GM21360 (cell line): ENCODE measurements around the gene HK3.
"Not testable (repeated sequence)": the region's sequence is repeated elsewhere in the genome, so short reads cannot be mapped to it uniquely, and the experiment has no call there.

ENCODE experiments used
- ATAC-seq: cut with Tn5 transposase; IDR thresholded peaks from one replicate; pipeline ENCODE4 v1.9.1; 2021; ENCODE audit warnings: mild to moderate bottlenecking, moderate library complexity; ENCODE audit not compliant: unreplicated experiment

HK3 gene

DNA sequence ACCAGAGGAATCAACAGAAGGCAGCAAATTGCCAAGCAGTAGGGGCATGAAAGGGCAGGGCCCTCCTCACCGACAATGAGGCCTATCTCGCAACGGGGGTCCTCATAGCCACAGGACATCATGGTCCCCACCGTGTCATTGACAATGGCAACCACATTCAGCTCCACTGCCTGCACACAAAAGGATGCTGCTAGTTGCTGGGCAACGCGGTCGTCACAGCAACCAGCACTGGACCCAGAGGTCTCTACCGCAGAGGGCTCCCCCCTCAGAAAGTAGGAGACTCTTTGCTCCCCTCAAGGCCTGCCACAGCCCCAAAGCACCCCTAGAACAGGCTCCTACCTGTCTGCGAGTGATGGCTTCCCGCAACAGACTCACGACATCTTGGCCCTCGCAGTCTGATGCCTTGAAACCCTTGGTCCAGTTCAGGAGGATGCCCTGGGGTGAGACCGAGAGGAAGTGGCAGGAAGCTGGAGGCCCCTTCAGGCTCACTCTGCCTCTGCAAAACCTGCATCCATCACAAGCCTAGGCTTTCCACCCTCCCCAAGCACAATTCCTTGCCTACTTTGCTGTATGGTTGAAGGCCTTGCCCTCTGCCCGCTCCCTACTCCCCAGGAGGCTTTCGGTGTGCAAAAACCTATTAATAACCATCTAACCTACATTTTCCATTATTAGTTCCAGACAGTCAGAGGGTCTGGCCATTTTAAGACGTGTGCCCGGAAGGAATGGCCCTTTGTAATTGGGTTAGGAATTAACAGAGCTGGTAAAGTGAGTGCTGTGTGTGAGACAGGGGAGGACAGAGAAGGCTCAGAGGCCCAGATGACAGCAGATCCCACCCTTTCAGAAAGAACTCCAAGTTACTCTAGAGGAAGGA is 15.2 kb downstream of the HK3 start:
- ATAC-seq: no peak

DNA sequence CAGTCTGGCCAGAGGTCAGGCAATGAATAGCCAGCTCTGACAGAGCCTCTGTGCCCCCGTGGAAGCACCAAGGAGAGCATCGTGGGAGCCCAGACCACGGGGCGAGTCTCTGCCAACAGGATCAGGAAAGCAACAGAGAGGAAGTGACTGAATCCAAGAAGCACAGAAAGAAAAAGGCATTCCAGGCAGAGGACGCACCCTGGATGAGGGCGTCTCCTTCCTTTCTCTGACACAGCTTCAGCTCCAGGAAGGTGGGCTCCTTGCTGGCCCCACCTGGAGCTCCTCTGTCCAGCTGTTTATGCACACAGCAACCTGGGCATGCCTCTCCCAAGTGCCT is 16.6 kb downstream of the HK3 start:
- no peak for ATAC-seq

DNA sequence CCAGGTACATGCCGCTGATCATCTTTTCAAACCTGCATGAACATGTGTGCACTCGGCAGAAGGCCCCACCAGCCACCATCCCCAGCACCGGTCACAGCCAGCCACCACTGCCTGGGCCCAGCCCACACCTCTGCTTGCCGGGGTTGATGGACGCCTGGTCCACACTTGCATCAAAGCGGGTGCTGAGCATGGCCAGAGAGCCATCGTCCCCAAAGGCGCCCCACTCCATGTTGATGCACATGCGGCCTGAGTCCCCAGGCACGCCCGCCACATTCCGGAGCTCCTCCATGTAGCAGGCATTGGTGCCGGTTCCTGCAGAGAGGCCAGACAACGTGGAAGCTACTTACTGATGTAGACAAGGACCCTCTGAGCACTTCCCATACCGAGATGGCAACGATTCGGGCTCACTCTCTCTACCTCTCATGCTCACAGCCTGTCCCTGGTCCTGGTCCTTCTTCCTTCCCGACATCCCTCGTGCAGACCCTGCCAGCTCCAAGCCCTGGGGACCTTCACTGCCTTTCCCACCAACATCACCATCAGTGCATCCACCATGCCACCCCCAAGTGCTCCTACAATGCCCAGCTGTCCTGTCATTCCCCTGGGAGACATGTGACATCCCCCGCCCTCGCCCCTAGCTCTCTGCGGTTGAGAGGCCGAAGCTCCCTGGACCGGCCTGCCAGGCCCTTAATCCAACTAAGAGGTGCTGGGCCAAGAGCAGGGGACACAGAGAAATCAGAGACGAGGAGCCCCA is 17.2 kb downstream of the HK3 start:
- no peak for ATAC-seq

DNA sequence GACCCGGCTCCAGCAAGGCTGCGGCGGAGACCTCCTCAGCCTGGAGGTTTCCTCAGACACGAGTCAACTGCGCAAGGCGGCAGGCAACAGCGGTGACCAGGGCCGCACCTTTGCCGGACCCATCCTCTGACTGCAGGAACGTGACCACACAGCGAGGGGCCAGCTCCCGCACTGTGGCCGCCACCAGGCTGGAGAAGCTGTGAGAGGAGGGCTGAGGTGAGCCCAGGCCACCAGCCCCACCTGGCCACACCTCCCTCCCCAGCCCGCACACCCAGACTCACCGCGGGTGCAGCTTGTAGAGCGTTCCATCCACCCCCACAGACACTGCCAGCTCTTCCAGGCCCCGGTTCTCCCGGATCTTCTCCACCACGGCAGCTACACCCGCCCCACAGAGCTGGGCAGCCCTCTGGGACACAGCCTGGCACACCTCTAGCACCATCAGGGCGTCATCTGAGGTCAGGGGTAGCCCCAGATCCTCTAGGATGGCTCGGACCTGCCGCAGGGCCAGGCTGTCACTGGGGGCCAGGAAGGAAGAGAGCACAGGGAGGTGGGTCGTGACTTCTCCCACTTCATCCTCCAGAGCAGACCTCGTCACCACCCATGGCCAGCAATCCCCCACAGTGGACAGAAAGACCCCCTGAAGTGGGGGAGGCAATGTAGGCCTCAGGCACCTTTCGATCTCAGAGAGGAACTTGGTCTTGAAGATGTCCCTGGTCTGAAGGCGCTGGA is 18.0 kb downstream of the HK3 start:
- no peak for ATAC-seq

DNA sequence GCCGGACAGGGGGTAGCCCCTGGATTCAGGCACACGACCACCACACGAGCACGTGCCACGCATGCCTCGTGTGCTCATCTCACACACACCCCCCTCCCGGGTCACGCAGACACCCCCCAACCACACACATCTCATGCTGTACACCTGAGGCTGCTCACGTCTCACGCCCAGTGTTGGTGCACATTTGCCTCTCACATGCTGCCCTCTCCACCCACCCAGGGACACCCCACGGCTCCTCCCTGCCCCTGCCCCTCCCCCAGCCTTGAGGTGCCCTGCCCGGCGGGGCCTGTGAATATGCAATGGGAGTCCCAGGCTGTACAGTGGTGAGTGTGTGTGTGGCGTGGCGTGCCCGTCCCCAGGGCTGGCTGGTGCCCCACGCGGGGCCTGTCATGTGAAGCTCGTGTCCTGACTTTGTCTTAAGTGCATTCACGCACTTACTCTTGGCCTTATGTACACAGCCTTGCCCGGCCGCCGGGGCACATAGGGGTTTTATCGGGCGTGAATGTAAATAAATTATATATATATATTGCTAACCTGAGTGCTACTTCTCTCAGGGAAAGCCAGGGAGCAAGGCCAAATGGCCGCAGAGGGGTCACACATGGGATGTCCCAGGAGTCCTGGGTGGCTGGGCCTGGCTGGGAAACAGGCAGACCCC is 18.7 kb downstream of the HK3 start:
- no peak for ATAC-seq

DNA sequence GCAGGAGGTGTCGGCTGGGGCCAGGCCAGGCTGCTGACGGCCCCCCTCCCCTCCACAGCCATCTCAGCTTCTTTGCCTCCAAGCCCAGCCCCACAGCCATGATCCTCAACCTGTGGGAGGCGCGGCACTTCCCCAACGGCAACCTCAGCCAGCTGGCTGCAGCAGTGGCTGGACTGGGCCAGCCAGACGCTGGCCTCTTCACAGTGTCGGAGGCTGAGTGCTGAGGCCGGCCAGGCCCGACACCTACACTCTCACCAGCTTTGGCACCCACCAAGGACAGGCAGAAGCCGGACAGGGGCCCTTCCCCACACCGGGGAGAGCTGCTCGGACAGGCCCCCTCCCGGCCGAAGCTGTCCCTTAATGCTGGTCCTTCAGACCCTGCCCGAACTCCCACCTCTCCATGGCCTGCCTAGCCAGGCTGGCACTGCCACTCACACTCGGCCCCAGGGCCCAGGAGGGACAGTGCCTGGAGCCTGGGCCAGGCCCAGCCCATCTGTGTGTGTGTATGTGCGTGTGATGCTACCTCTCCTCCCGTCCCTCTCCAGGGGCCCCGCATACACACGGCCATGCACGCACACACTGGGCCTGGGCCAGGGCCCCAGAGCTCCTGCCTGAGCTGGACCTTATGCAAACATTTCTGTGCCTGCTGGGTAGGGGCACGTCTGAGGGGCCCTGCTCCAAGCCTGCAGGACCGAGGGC is 19.3 kb downstream of the HK3 start:
- ATAC-seq: no peak

DNA sequence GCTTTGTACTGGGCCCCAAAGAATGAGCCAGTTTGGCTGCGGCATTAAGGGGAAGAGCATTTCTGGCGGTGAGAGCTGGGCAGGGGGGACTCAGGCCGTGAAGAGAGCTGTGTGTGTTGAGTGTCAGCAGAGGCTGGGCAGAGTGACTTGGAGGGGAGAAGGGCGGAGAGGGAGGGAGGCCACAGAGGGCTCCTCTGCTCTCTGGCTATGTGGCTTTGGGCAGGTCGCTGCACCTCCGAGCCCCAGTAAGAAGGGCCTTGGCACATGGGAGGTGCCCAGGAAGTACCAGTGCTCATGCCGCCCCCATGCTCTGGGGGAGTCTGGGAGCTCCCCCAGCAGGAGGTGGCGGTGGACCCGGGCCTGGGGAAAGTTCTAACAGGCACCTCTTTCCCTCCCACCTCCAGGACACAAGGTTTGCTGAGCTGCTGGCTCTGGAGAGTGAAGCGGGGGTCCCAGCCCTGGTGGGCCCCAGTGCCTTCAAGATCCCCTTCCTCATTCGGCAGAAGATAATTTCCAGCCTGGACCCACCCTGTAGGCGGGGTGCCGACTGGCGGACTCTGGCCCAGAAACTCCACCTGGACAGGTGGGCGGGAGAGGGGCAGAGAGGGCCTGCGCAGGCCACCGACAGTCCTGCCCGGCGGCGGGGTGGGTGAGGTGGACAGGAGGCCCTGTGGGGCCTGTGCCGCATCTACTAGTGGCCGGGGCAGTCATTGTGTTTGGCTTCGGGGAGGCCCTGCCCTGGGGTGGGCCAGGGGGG is 20.1 kb downstream of the HK3 start:
- ATAC-seq: no peak

DNA sequence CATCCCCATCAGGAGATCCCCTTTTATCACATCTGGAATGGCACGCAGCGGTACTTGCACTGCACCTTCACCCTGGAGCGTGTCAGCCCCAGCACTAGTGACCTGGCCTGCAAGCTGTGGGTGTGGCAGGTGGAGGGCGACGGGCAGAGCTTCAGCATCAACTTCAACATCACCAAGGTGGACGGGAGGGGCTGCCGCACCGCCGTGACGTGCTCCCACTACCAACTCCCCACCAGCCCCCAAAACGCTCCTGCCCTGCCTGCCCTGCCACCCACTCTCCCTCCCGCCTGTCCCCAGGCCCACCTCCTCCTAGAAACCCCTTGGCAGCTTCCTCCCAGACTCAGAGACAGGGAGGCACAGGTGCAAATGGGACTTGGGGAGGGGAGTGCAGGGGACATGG is 20.7 kb downstream of the HK3 start:
- ATAC-seq: no peak

DNA sequence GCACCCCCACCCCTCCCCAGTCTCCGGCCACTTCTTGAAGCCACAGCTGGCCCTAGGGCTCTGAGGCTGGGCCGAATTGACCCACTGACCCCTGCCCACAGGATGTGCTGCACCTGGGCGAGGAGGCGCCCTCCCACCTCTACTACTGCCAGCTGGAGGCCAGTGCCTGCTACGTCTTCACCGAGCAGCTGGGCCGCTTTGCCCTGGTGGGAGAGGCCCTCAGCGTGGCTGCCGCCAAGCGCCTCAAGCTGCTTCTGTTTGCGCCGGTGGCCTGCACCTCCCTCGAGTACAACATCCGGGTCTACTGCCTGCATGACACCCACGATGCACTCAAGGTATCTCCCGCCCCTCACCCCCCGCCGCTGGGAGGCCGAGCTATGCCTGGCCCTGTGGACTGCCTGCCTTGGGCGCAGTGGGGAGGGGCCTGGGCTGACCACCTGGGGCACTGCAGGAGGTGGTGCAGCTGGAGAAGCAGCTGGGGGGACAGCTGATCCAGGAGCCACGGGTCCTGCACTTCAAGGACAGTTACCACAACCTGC is 21.3 kb downstream of the HK3 start:
- ATAC-seq: no peak

DNA sequence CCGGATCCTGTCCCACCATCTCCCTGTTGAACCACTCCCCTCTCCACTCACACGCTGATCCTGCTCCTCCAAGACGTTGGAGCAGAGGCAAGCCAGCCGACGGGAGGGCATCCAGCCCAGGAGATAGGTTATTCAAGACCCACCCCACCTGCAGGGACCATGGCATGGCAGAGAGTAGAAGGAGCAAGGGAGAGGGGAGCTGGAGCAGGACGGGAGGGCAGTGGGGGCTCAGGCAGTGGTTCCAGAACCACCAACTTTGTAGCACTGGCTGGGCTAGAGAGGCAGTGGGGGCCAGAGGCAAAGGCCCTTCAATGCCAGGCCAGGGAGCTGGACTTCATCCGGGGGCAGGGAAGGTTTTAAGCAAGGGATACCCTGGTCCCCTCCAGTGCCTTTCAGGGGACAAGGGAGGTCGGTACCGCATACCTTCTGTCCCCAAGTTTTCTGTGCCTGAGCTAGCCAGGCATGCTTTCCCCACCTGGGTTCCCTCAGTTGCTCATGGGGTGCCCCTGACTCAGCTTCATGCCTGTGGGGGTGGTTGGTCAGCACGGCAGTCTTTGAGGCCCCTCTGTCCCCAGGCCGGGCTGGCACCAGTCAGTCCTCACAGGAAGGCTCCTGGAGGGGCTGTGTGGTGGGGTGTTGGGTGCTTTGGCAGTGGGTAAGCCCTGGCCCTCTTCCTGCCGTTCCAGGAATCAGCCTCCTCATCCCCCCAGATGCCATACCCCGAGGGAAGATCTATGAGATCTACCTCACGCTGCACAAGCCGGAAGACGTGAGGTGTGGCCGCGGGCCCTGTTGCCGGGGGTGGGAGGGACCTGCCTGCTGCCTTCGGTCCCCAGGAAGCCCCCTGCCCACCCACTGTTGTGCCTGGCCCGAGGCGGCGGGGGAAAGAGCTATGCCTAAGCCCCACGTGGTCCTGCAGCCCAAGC is 22.4 kb downstream of the HK3 start:
- ATAC-seq: no peak

DNA sequence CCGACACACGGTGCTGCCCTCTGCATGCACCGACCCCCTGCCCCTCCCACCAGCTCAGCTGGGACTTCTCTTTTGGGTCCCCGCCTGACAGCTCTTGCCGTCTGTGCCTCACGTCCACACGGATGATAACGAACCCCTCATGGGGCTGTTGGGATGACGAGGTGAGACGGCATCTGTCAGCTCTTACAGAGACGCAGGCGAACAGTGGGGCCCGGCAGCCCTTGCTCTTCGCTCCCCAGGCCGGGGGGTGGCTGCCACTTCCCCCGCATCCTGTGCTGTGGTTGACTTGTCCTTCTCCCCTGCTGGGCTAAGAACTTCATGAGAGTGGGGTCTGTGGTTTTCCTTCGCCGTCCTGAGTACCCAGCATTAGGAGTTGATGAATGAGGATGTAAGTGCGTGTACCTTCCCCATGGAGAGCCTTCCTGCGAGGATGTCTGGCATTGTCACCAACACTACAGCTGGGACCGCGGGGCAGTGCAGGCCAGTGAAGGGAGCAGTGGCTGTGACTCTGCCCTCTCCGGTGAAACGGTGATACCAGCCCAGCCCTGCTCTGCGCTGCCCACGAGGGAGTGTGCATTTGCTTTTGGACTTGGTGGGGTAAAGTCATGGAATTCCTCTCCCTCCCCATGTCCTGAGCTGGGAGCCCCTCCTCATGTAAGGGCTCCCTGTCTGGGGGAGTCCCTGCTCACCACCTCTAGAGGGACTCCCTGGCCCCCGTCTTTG is 23.2 kb downstream of the HK3 start:
- no peak for ATAC-seq

DNA sequence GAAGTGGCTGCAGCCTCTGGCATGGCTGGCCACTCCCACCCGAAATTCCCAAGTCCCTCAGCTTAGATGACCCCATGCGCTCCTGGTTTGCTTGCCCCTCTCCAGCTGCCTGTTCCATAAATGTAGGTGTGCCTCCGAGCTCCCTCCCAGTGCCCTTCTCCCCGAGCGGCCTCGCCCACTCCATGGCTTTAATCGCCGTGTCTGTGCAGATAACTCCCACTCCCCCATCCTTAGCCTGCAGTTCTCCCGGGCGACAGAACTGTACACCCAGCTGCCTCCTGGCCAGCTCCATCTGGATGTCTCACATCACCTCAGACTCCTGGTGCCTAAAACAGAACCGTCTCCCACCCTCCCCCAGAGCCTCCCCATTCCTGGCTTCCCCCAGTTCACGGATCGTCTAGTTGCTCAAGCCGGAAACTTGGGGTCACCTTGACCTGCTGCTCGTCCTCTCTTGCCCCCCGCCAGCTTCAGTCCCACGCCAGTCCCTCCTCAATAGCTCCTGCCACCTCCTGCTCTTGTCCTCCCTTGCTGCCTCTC is 24.1 kb downstream of the HK3 start:
- no peak for ATAC-seq

DNA sequence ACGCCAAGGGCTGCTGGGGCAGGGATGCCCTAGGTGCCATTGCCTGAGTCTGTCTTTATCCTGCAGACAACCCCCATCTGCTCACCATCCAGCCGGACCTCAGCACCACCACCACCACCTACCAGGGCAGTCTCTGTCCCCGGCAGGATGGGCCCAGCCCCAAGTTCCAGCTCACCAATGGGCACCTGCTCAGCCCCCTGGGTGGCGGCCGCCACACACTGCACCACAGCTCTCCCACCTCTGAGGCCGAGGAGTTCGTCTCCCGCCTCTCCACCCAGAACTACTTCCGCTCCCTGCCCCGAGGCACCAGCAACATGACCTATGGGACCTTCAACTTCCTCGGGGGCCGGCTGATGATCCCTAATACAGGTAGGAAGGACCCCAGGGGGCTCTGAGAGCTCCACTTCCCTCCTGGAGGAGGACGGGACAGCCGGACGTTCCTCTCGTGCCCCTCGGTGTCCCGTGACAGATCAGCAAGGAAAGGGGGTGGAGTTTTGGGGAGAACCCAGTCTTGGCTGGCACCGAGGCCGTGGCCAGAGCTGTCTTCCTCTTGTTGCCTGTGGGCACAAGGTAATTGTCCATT is 24.9 kb downstream of the HK3 start:
- no peak for ATAC-seq

DNA sequence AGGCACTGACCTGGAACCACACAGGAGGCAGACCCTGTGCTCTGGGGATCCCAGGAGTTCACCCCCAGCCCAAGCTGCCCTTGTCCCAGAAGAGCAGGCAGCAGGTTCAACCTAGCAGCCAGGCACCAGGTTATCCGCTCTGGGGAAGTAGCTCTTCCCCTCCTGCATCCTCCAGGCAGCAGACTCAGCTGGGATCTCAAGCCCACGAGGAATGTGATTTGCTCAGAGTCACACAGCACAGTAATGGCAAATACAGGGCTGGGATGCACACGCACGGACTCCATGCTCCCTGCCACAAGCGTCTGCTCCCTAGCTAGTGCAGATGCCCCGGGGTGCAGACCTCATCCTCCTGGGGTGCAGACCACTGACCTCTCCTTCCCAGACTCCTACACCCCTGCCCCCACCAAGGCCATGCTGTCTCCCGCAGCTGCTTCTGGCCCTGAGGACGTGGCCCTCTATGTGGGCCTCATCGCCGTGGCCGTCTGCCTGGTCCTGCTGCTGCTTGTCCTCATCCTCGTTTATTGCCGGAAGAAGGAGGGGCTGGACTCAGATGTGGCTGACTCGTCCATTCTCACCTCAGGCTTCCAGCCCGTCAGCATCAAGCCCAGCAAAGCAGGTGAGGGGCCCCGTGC is 25.5 kb downstream of the HK3 start:
- ATAC-seq: no peak

DNA sequence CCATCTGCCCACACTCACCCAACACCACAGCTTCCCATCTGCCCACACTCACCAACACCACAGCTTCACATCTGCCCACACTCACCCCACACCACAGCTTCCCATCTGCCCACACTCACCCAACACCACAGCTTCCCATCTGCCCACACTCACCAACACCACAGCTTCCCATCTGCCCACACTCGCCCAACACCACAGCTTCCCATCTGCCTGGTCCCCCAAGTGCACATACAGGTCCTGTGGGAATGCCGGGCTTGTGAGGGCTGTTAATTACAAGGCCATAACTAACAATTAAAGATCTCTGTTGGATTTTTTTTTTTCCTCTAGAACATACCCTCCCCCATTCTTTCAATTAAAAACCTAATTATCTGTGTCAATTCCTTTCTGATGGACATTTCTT is 26.1 kb downstream of the HK3 start:
- ATAC-seq: not testable (repeated sequence)

DNA sequence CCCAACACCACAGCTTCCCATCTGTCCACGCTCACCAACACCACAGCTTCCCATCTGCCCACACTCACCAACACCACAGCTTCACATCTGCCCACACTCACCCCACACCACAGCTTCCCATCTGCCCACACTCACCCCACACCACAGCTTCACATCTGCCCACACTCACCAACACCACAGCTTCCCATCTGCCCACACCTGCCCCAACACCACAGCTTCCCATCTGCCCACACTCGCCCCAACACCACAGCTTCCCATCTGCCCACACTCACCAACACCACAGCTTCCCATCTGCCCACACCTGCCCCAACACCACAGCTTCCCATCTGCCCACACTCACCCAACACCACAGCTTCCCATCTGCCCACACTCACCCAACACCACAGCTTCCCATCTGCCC is 26.6 kb downstream of the HK3 start:
- not testable (repeated sequence) for ATAC-seq

DNA sequence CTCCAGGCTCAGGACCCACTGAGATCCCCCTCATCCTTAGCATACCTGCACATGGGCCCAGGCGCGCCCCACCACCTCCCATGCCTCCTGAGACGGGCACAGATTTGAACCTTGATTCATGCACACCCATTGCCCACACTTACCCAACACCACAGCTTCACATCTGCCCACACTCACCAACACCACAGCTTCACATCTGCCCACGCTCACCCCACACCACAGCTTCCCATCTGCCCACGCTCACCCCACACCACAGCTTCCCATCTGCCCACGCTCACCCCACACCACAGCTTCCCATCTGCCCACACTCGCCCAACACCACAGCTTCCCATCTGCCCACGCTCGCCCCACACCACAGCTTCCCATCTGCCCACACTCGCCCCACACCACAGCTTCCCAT is 28.5 kb downstream of the HK3 start:
- ATAC-seq: not testable (repeated sequence)
